ENCODE measurements around the gene DHX40. TPM values are rescaled to one million over a fixed set of nuclear protein-coding genes. Genes with fewer than 3 reads are reported as not detected.

DHX40 gene
- total and polyA plus RNA-seq, 2 of the 8 experiments (the other 6 are each of a cell fraction or from before 2014, with no cell fraction given), result 13.5 to 28.3 TPM

DNA sequence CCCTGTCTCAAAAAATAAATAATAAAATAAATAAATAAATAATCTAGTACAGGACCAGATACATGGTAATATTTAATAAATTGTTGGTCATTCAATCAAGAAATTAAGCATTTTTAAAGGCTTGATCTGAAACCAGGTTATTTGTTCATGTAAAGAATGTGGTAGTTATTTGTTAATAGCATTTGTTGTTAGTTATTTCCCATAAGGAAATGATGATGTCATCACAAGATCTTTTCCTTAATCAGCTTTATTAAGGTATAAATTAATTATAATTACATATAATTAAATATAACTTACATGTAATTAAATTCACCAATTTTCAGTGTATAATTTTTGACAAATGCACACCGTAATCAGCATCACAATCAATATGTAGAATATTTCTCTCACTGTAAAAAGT is 19.5 kb upstream of the DHX40 start:
- Histone ChIP-seq H4K20me1 (replicated peaks in 1 of 2; ENCODE audit: control insufficient read depth in 1 of 2, insufficient read depth in 2 of 2, low read length in 2 of 2) (no peaks in the 10 kb centered on the region), H3K18ac (ENCODE audit: extremely low read depth, low read length) (no peak overlapping the region), H2BK5ac (ENCODE audit: low read depth, low read length) (no peak overlapping the region), H2BK20ac (ENCODE audit: low read length) (no peak overlapping the region), H2AFZ (ENCODE audit: low read length) (no peak overlapping the region), H3K4ac (replicated peaks; ENCODE audit: insufficient read length, low read depth, low read length) (no peak overlapping the region), H3K36me3 (ENCODE audit: control insufficient read depth in 2 of 4, insufficient read depth in 4 of 4, low read length in 3 of 4) (no peaks in the 10 kb centered on the region), H3K4me1 (replicated peaks in 1 of 4; ENCODE audit: control insufficient read depth in 3 of 4, insufficient read depth in 4 of 4, low read length in 3 of 4) (peaks cover 0 to 3% (median 1%) of the 10 kb centered on the region in 4 experiments; a peak in 1 of 7 replicates), H3K23ac (ENCODE audit: insufficient read length) (no peak overlapping the region), H3K9ac (replicated peaks in 1 of 4; ENCODE audit: extremely low read depth in 1 of 4, low read depth in 3 of 4, low read length in 3 of 4) (no peak overlapping the region), H2BK12ac (ENCODE audit: low read depth, low read length) (no peak overlapping the region), H3K9me3 (ENCODE audit: insufficient read depth in 2 of 2, low read depth in 1 of 2, low read length in 1 of 2) (no peaks in the 10 kb centered on the region), H3K4me3 (ENCODE audit: extremely low read depth in 1 of 4, insufficient read depth in 2 of 4, low read depth in 3 of 4, low read length in 4 of 4) (no peak overlapping the region), H2AK5ac (ENCODE audit: low read depth, low read length) (no peak overlapping the region), H4K91ac (replicated peaks; ENCODE audit: insufficient read length, low read length) (no peak overlapping the region), H3K27me3 (replicated peaks in 1 of 4; ENCODE audit: control insufficient read depth in 3 of 4, extremely low read depth in 1 of 4, insufficient read depth in 3 of 4, low read length in 3 of 4) (no peaks in the 10 kb centered on the region), H3K4me2 (ENCODE audit: insufficient read depth in 1 of 2, low read depth in 2 of 2, low read length in 2 of 2) (no peak overlapping the region), H3K56ac (replicated peaks; ENCODE audit: insufficient read length, low read depth, low read length) (no peak overlapping the region), H4K8ac (ENCODE audit: extremely low read depth, insufficient read depth, low read length) (no peak overlapping the region), H3K79me2 (ENCODE audit: control insufficient read depth in 1 of 2, insufficient read depth in 2 of 2, low read length in 2 of 2) (no peaks in the 10 kb centered on the region), H3K14ac (ENCODE audit: insufficient read length) (no peak overlapping the region), H3K23me2 (ENCODE audit: low read depth, low read length) (no peaks in the 10 kb centered on the region), H2BK120ac (replicated peaks; ENCODE audit: low read depth, low read length) (no peak overlapping the region), H2BK15ac (ENCODE audit: low read length) (no peak overlapping the region), H3K27ac (ENCODE audit: low read depth, low read length) (no peak overlapping the region), H4K5ac (ENCODE audit: insufficient read length, low read depth, low read length) (no peak overlapping the region), H3K79me1 (ENCODE audit: low read depth, low read length) (no peaks in the 10 kb centered on the region)
- ChIA-PET CTCF (ENCODE audit: partially characterized antibody) (interaction anchor here (2.0 to 2.3 kb wide), 2 partner anchors 13 to 27 kb away, joined by 6 to 8 read pairs; no protein-coding TSS in a partner anchor), POLR2A (ENCODE audit: partially characterized antibody) (no interaction called here)
- DNase-seq (ENCODE audit: low read depth in 1 of 2, low spot score in 2 of 2) (no peak), FAIRE-seq (no peak)
- WGBS, 2 experiments (ENCODE audit: extremely low coverage in 1 of 2, insufficient coverage in 1 of 2, insufficient read length in 1 of 2, insufficient replicate concordance in 2 of 2, low coverage in 1 of 2, low lambda C conversion rate in 2 of 2, missing lambda C conversion rate in 1 of 2), result 87% methylated on average over 1 of the region's 1 CpG; no CpG with 5 or more reads in 1 of the 2 experiments
- TF ChIP-seq SIN3A (conservative IDR thresholded peaks at IDR 0.05 in 1 of 2, IDR thresholded peaks at IDR 0.05 in 1 of 2; ENCODE audit: low read depth in 1 of 2, low read length in 2 of 2) (no peak), GABPA (IDR thresholded peaks at IDR 0.05; ENCODE audit: borderline replicate concordance, insufficient read depth, low read length) (no peak), RNF2 (IDR thresholded peaks at IDR 0.05; ENCODE audit: borderline replicate concordance, low read depth, low read length, missing control alignments, poor library complexity, severe bottlenecking) (no peak), KDM4A (IDR thresholded peaks at IDR 0.05; ENCODE audit: low read depth, low read length, severe bottlenecking) (no peak), SP1 (IDR thresholded peaks at IDR 0.05; ENCODE audit: low read depth, low read length) (no peak), NANOG (IDR thresholded peaks at IDR 0.05; ENCODE audit: insufficient read depth, low read depth, low read length, poor library complexity, severe bottlenecking) (no peak), CBX8 (IDR thresholded peaks at IDR 0.05; ENCODE audit: borderline replicate concordance, low read depth, low read length) (no peak), TBP (IDR thresholded peaks at IDR 0.05; ENCODE audit: low read depth, low read length) (no peak), EZH2 (IDR thresholded peaks at IDR 0.05; ENCODE audit: low read depth, low read length, severe bottlenecking) (no peak)
